Neuronal stem cell (in vitro differentiated cells): Measurements from ENCODE around the gene PTPRG.

ENCODE experiments used
- DNase-seq: peaks from one replicate; pipeline ENCODE4 v3.0.0-alpha.2; 2013; ENCODE audit warnings: low spot score
- H2AFZ ChIP-seq: one replicate; pipeline ENCODE4 v1.6.1; 2013; ENCODE audit warnings: mild to moderate bottlenecking, low read length, inconsistent platforms
- H2AK5ac ChIP-seq: 2 replicates; pipeline ENCODE4 v1.6.1; 2013; ENCODE audit warnings: low read depth, mild to moderate bottlenecking, inconsistent platforms, low read length, moderate library complexity, mixed read lengths
- H2BK120ac ChIP-seq: 2 replicates; pipeline ENCODE4 v1.6.1; 2013; ENCODE audit warnings: low read depth, mild to moderate bottlenecking, inconsistent platforms, low read length, moderate library complexity, mixed read lengths
- H2BK12ac ChIP-seq: one replicate; pipeline ENCODE4 v1.6.1; 2013; ENCODE audit warnings: low read length, inconsistent platforms
- H2BK15ac ChIP-seq: 2 replicates; pipeline ENCODE4 v1.6.1; 2013; ENCODE audit warnings: mild to moderate bottlenecking, low read length, inconsistent platforms, mixed read lengths
- H2BK5ac ChIP-seq: one replicate; pipeline ENCODE4 v1.6.1; 2013; ENCODE audit warnings: inconsistent platforms, mild to moderate bottlenecking, low read length, moderate library complexity
- H3K14ac ChIP-seq: one replicate; pipeline ENCODE4 v1.6.1; 2013; ENCODE audit warnings: low read length, inconsistent platforms
- H3K18ac ChIP-seq: 2 replicates; pipeline ENCODE4 v1.6.1; 2013; ENCODE audit warnings: low read length, inconsistent platforms
- H3K23ac ChIP-seq: 2 replicates; pipeline ENCODE4 v1.6.1; 2013; ENCODE audit warnings: low read depth, mild to moderate bottlenecking, mixed read lengths, low read length, inconsistent platforms; ENCODE audit not compliant: poor library complexity
- H3K27ac ChIP-seq: replicated peaks from 3 replicates; pipeline ENCODE4 v1.5.1; 2013; ENCODE audit warnings: low read length, inconsistent platforms
- H3K27me3 ChIP-seq, 3 experiments: 2 replicates each; pipeline ENCODE4 v1.6.1; 2013; ENCODE audit warnings: low read length in 3 of 3, mild to moderate bottlenecking in 2 of 3, inconsistent platforms in 1 of 3, low read depth in 1 of 3, mixed read lengths in 1 of 3, moderate library complexity in 1 of 3; ENCODE audit not compliant: control insufficient read depth in 3 of 3, insufficient read depth in 3 of 3
- H3K36me3 ChIP-seq, 2 donors: replicated peaks in 1 of 2; 2 replicates each; pipeline ENCODE4 v1.6.1; 2013; ENCODE audit warnings: low read length in 2 of 2; ENCODE audit not compliant: control insufficient read depth in 2 of 2, insufficient read depth in 2 of 2
- H3K4ac ChIP-seq: 2 replicates; pipeline ENCODE4 v1.6.1; 2013; ENCODE audit warnings: inconsistent platforms, mild to moderate bottlenecking, low read length, moderate library complexity
- H3K4me1 ChIP-seq, 2 donors: 1 replicate in 1 of 2; 2 replicates in 1 of 2; pipeline ENCODE4 v1.6.1; 2013; ENCODE audit warnings: low read length in 2 of 2, low read depth in 1 of 2; ENCODE audit not compliant: control insufficient read depth in 2 of 2, insufficient read depth in 1 of 2
- H3K4me2 ChIP-seq: one replicate; pipeline ENCODE4 v1.6.1; 2013; ENCODE audit warnings: mild to moderate bottlenecking, low read length, inconsistent platforms; ENCODE audit not compliant: insufficient read depth, poor library complexity, severe bottlenecking
- H3K4me3 ChIP-seq, 2 donors: 2 replicates each; pipeline ENCODE4 v1.5.1; 2013; ENCODE audit warnings: low read length in 2 of 2, mild to moderate bottlenecking in 2 of 2, inconsistent platforms in 1 of 2, moderate library complexity in 1 of 2
- H3K79me1 ChIP-seq: one replicate; pipeline ENCODE4 v1.6.1; 2013; ENCODE audit warnings: low read depth, mild to moderate bottlenecking, inconsistent platforms, low read length, moderate library complexity
- H3K9ac ChIP-seq: one replicate; pipeline ENCODE4 v1.6.1; 2013; ENCODE audit warnings: mild to moderate bottlenecking, low read depth, low read length, inconsistent platforms; ENCODE audit not compliant: poor library complexity
- H3K9me3 ChIP-seq, 2 donors: replicated peaks in 1 of 2; 2 replicates each; pipeline versions ENCODE3 to v1.6.1; 2013; ENCODE audit warnings: low read length in 2 of 2, mild to moderate bottlenecking in 2 of 2, inconsistent platforms in 1 of 2, low read depth in 1 of 2, mixed read lengths in 1 of 2, moderate library complexity in 1 of 2; ENCODE audit not compliant: control insufficient read depth in 2 of 2, insufficient read depth in 1 of 2
- H4K8ac ChIP-seq: one replicate; pipeline ENCODE4 v1.6.1; 2013; ENCODE audit warnings: low read depth, mild to moderate bottlenecking, inconsistent platforms, low read length, moderate library complexity
- H4K91ac ChIP-seq: one replicate; pipeline ENCODE4 v1.6.1; 2013; ENCODE audit warnings: low read length, low read depth, mild to moderate bottlenecking, inconsistent platforms; ENCODE audit not compliant: poor library complexity
- WGBS, 2 donors: extraction: QIAGEN DNeasy Blood & Tissue Kit; methylation state at CpG; one replicate each; pipeline ENCODE4 v1.1.7; 2013; ENCODE audit warnings: missing lambda C conversion rate in 2 of 2, mixed read lengths in 1 of 2; ENCODE audit not compliant: insufficient read length in 2 of 2, insufficient replicate concordance in 1 of 2; ENCODE audit errors: extremely low coverage in 2 of 2; 5-methylcytosine and 5-hydroxymethylcytosine counted together

PTPRG gene

GRCh38 chr3:61894988-61895935 is 333.9 kb downstream of the PTPRG start:
- no peak overlapping the region for H3K4me3 ChIP-seq
- H3K4me1 ChIP-seq = peaks cover 1 to 5% of the 10 kb centered on the region in 2 donors
- no peak overlapping the region for H2BK12ac ChIP-seq
- H3K18ac ChIP-seq = no peak overlapping the region
- no peak overlapping the region for H3K4me2 ChIP-seq
- no CpG with 5 or more reads among the region's 7 CpGs for WGBS, 2 donors
- H2BK15ac ChIP-seq = no peak overlapping the region
- H4K91ac ChIP-seq = no peak overlapping the region
- H3K36me3 ChIP-seq = no peaks in the 10 kb centered on the region
- no peak overlapping the region for H3K27ac ChIP-seq
- no peak overlapping the region for H2BK5ac ChIP-seq
- no peaks in the 10 kb centered on the region for H3K27me3 ChIP-seq
- no peak overlapping the region for H3K4ac ChIP-seq
- H3K23ac ChIP-seq = no peak overlapping the region
- H3K79me1 ChIP-seq = no peaks in the 10 kb centered on the region
- peak overlapping the region; percentile 2 for H2AFZ ChIP-seq
- H4K8ac ChIP-seq = no peak overlapping the region
- no peak overlapping the region for H3K14ac ChIP-seq
- no peak overlapping the region for H2AK5ac ChIP-seq
- no peak overlapping the region for H3K9ac ChIP-seq
- no peaks in the 10 kb centered on the region for H3K9me3 ChIP-seq
- no peak for DNase-seq
- H2BK120ac ChIP-seq = no peak overlapping the region

GRCh38 chr3:61896251-61896650 is 334.9 kb downstream of the PTPRG start:
- Histone ChIP-seq H3K79me1 (no peaks in the 10 kb centered on the region), H3K4me2 (no peak overlapping the region), H3K9me3 (no peaks in the 10 kb centered on the region), H4K91ac (no peak overlapping the region), H2BK5ac (no peak overlapping the region), H3K36me3 (no peaks in the 10 kb centered on the region), H3K23ac (no peak overlapping the region), H2BK15ac (no peak overlapping the region), H4K8ac (no peak overlapping the region), H3K18ac (no peak overlapping the region), H3K27me3 (no peaks in the 10 kb centered on the region), H2BK120ac (no peak overlapping the region), H3K9ac (no peak overlapping the region), H2AK5ac (no peak overlapping the region), H3K4ac (no peak overlapping the region), H3K14ac (no peak overlapping the region), H2AFZ (no peak overlapping the region), H2BK12ac (no peak overlapping the region), H3K27ac (no peak overlapping the region), H3K4me1 (peaks cover 3% of the 10 kb centered on the region in 2 donors), H3K4me3 (no peak overlapping the region)
- no CpG with 5 or more reads among the region's 2 CpGs for WGBS, 2 donors
- no peak for DNase-seq

GRCh38 chr3:61897848-61898247 is 336.5 kb downstream of the PTPRG start:
- DNase-seq = no peak
- no peak overlapping the region for H2BK15ac ChIP-seq
- H3K14ac ChIP-seq = no peak overlapping the region
- no peak overlapping the region for H3K4ac ChIP-seq
- H4K8ac ChIP-seq = no peak overlapping the region
- H3K27me3 ChIP-seq = no peaks in the 10 kb centered on the region
- H3K18ac ChIP-seq = no peak overlapping the region
- no peak overlapping the region for H2BK120ac ChIP-seq
- H3K9me3 ChIP-seq = no peaks in the 10 kb centered on the region
- H3K79me1 ChIP-seq = no peaks in the 10 kb centered on the region
- H3K23ac ChIP-seq = no peak overlapping the region
- WGBS, 2 donors = no CpG with 5 or more reads among the region's 2 CpGs
- H2BK5ac ChIP-seq = no peak overlapping the region
- no peak overlapping the region for H3K4me2 ChIP-seq
- no peak overlapping the region for H3K27ac ChIP-seq
- H3K36me3 ChIP-seq = no peaks in the 10 kb centered on the region
- H2AFZ ChIP-seq = no peak overlapping the region
- no peak overlapping the region for H4K91ac ChIP-seq
- no peak overlapping the region for H2AK5ac ChIP-seq
- peaks cover 0 to 6% of the 10 kb centered on the region in 2 donors for H3K4me1 ChIP-seq
- H2BK12ac ChIP-seq = no peak overlapping the region
- H3K4me3 ChIP-seq = no peak overlapping the region
- H3K9ac ChIP-seq = no peak overlapping the region

- Histone ChIP-seq H2BK15ac (no peak overlapping the region), H3K14ac (no peak overlapping the region), H3K4me3 (no peak overlapping the region), H4K91ac (no peak overlapping the region), H2BK5ac (no peak overlapping the region), H3K27ac (no peak overlapping the region), H2AFZ (no peak overlapping the region), H3K4me2 (no peak overlapping the region), H3K9me3 (no peaks in the 10 kb centered on the region), H3K79me1 (peaks cover 1% of the 10 kb centered on the region), H3K4ac (no peak overlapping the region), H2BK120ac (no peak overlapping the region), H3K27me3 (no peaks in the 10 kb centered on the region), H4K8ac (no peak overlapping the region), H2BK12ac (no peak overlapping the region), H2AK5ac (no peak overlapping the region), H3K4me1 (peaks cover 0 to 11% of the 10 kb centered on the region in 2 donors), H3K23ac (no peak overlapping the region), H3K18ac (no peak overlapping the region), H3K36me3 (no peaks in the 10 kb centered on the region), H3K9ac (no peak overlapping the region)
- WGBS, 2 donors = no CpG with 5 or more reads among the region's 9 CpGs
- DNase-seq = no peak
These were observed 338.5 kb downstream of the PTPRG start for GRCh38 chr3:61899700-61900462.
